HEK293 (cell line): ENCODE measurements around the gene PGGHG.

Experiments used
- CTCF ChIA-PET: fragments of 350-600 bp; formaldehyde crosslinking; extraction: SDS; loops from one replicate; lab custom pipeline; 2021; ENCODE audit warnings: antibody characterized with exemption; lab: Yijun Ruan, JAX
- POLR2A ChIA-PET: fragments of 300-600 bp; formaldehyde crosslinking; extraction: SDS; loops from one replicate; lab custom pipeline; 2020; ENCODE audit warnings: antibody characterized with exemption, inconsistent platforms; lab: Yijun Ruan, JAX
- H3K27ac ChIP-seq: fragments of 200-500 bp; sonication (Bioruptor generic); 2 replicates; pipeline ENCODE4 v1.5.1; 2014; ENCODE audit warnings: low read depth, low read length, control low read depth, inconsistent platforms; ENCODE audit errors: extremely low read depth
- H3K36me3 ChIP-seq, 2 experiments: fragments of 200-500 bp in 1 of 2; sonication (Bioruptor generic) in 1 of 2; 1 replicate in 1 of 2; 2 replicates in 1 of 2; pipeline ENCODE4 v1.5.1; 2014 to 2017; ENCODE audit warnings: inconsistent platforms in 2 of 2, low read length in 2 of 2; ENCODE audit not compliant: control insufficient read depth in 2 of 2, insufficient read depth in 1 of 2
- H3K4me1 ChIP-seq: fragments of 200-500 bp; sonication (Bioruptor generic); 2 replicates; pipeline ENCODE4 v1.5.1; 2014; ENCODE audit warnings: mild to moderate bottlenecking, low read length, inconsistent platforms; ENCODE audit not compliant: control insufficient read depth, insufficient read depth
- H3K4me3 ChIP-seq: 2 replicates; pipeline ENCODE4 v1.5.1; 2011; ENCODE audit warnings: low read depth, mild to moderate bottlenecking, control low read depth, low read length, moderate library complexity
- H3K9me3 ChIP-seq: fragments of 200-500 bp; sonication (Bioruptor generic); 2 replicates; pipeline ENCODE4 v1.5.1; 2014; ENCODE audit warnings: low read depth, low read length, inconsistent platforms; ENCODE audit not compliant: control insufficient read depth, insufficient read depth
- GLIS1 ChIP-seq: fragments of 450-650 bp; formaldehyde crosslinking; IDR thresholded peaks from 2 replicates; pipeline ENCODE4 v1.5.1; 2016; ENCODE audit warnings: missing biosample characterization, missing genetic modification characterization
- HOXD13 ChIP-seq: sonication (generic); formaldehyde crosslinking; IDR thresholded peaks from 2 replicates; pipeline ENCODE4 v1.8.0; 2022; ENCODE audit warnings: missing genetic modification reagents, borderline replicate concordance
- ZBTB48 ChIP-seq: fragments of 450-650 bp; formaldehyde crosslinking; IDR thresholded peaks from 2 replicates; pipeline ENCODE4 v1.5.1; 2016; ENCODE audit warnings: missing biosample characterization, missing genetic modification characterization
- ZBTB6 ChIP-seq: fragments of 450-650 bp; formaldehyde crosslinking; IDR thresholded peaks from 2 replicates; pipeline ENCODE4 v1.5.1; 2017; ENCODE audit warnings: missing biosample characterization, missing genetic modification characterization
- ZIC2 ChIP-seq: fragments of 450-650 bp; formaldehyde crosslinking; IDR thresholded peaks from 2 replicates; pipeline ENCODE4 v1.5.1; 2016; ENCODE audit warnings: missing biosample characterization, missing genetic modification characterization
- ZNF416 ChIP-seq: fragments of 450-650 bp; formaldehyde crosslinking; IDR thresholded peaks from 2 replicates; pipeline ENCODE4 v1.5.1; 2016; ENCODE audit warnings: missing biosample characterization, missing genetic modification characterization
- ZNF514 ChIP-seq: fragments of 450-650 bp; formaldehyde crosslinking; IDR thresholded peaks from 2 replicates; pipeline ENCODE4 v1.5.1; 2016; ENCODE audit warnings: missing biosample characterization, missing genetic modification characterization
- ZNF518A ChIP-seq: fragments of 450-650 bp; formaldehyde crosslinking; conservative IDR thresholded peaks from 2 replicates; pipeline ENCODE4 v1.5.1; 2016; ENCODE audit warnings: low read depth, missing biosample characterization, missing genetic modification characterization
- ZNF610 ChIP-seq: fragments of 450-650 bp; formaldehyde crosslinking; IDR thresholded peaks from 2 replicates; pipeline ENCODE4 v1.5.1; 2016; ENCODE audit warnings: missing biosample characterization, missing genetic modification characterization, borderline replicate concordance
- ZNF623 ChIP-seq: fragments of 450-650 bp; formaldehyde crosslinking; IDR thresholded peaks from 2 replicates; pipeline ENCODE4 v1.5.1; 2016; ENCODE audit warnings: missing biosample characterization, missing genetic modification characterization
- ZNF624 ChIP-seq: fragments of 450-650 bp; formaldehyde crosslinking; IDR thresholded peaks from 2 replicates; pipeline ENCODE4 v1.5.1; 2017; ENCODE audit warnings: missing biosample characterization, missing genetic modification characterization
- ZNF791 ChIP-seq: fragments of 450-650 bp; formaldehyde crosslinking; IDR thresholded peaks from 2 replicates; pipeline ENCODE4 v1.5.1; 2016; ENCODE audit warnings: missing biosample characterization, missing genetic modification characterization
- ZNF830 ChIP-seq: fragments of 450-650 bp; IDR thresholded peaks from 2 replicates; pipeline ENCODE4 v1.5.0; 2018; ENCODE audit warnings: missing biosample characterization, missing genetic modification characterization, low read depth, mild to moderate bottlenecking, moderate library complexity

Gene PGGHG

GRCh38 chr11:299081-299891 lies 10.4 kb downstream of the PGGHG start, which contains the start of gene IFITM5:
Gene IFITM5 (minus strand): TSS chr11:299526. CDS start chr11:299490, 36 bp downstream.
- TF ChIP-seq ZBTB6 (no peak), ZNF610 (tag by site-specific recombination) (no peak), ZNF830 (tag by site-specific recombination) (no peak), ZNF791 (tag by site-specific recombination) (no peak)
- H3K27ac ChIP-seq = no peak within 1 kb of the TSS
- H3K4me3 ChIP-seq = no peak within 1 kb of the TSS
- ChIA-PET CTCF (no interaction called here), POLR2A (no interaction called here)
- no peaks in the 10 kb centered on the region for H3K9me3 ChIP-seq
- peaks cover 0 to 3% of the 10 kb centered on the region in 2 experiments; a peak in 1 of 3 replicates for H3K36me3 ChIP-seq
- no peaks in the 10 kb centered on the region for H3K4me1 ChIP-seq

GRCh38 chr11:299951-300735 lies 11.2 kb downstream of the PGGHG start:
- ChIA-PET POLR2A (no interaction called here), CTCF (interaction anchor here (1.2 to 1.3 kb wide), 2 partner anchors 49 to 150 kb away, joined by 3 to 9 read pairs; partner anchors contain the start of gene PTDSS2)
- no peaks in the 10 kb centered on the region for H3K9me3 ChIP-seq
- H3K4me3 ChIP-seq = no peak overlapping the region
- no peaks in the 10 kb centered on the region for H3K4me1 ChIP-seq
- no peaks in the 10 kb centered on the region for H3K36me3 ChIP-seq
- H3K27ac ChIP-seq = no peak overlapping the region
- TF ChIP-seq ZNF416 (tag by site-specific recombination) (no peak), ZNF514 (tag by site-specific recombination) (no peak), HOXD13 (CRISPR knock-in tag) (no peak), ZIC2 (tag by site-specific recombination) (peak; percentile 62), ZNF623 (tag by site-specific recombination) (no peak), ZNF624 (tag by site-specific recombination) (no peak), GLIS1 (tag by site-specific recombination) (peak; percentile 70)

GRCh38 chr11:303363-303762 lies 14.4 kb downstream of the PGGHG start:
- H3K9me3 ChIP-seq = no peaks in the 10 kb centered on the region
- POLR2A ChIA-PET = no interaction called here
- H3K4me1 ChIP-seq = no peaks in the 10 kb centered on the region
- no peaks in the 10 kb centered on the region for H3K36me3 ChIP-seq
- no peak overlapping the region for H3K27ac ChIP-seq
- no peak overlapping the region for H3K4me3 ChIP-seq
- TF ChIP-seq ZNF518A (tag by site-specific recombination) = no peak
- no peak for TF ChIP-seq ZBTB48 (tag by site-specific recombination)
- TF ChIP-seq, all 188 proteins: peak for 0
- CTCF ChIA-PET = interaction anchor here (0.6 kb wide), 1 partner anchor 109 kb away, joined by 3 read pairs; no protein-coding TSS in a partner anchor
